ENCODE data around the gene EMSY. TPM values are rescaled to one million over a fixed set of nuclear protein-coding genes. Genes with fewer than 3 reads are reported as not detected.

Gene EMSY
- total RNA-seq, 1 experiment from 2014 or later: 46.2 TPM

GRCh38 chr11:76597533-76598425, 153.0 kb downstream of the EMSY start:
- no peaks in the 10 kb centered on the region for H3K27me3 ChIP-seq
- H3K4me3 ChIP-seq: no peak overlapping the region
- H3K9me3 ChIP-seq (replicated peaks): no peaks in the 10 kb centered on the region
- DNase-seq: no peak
- H3K36me3 ChIP-seq: no peaks in the 10 kb centered on the region
- H3K27ac ChIP-seq: no peak overlapping the region
- H3K4me1 ChIP-seq: peaks cover 15% of the 10 kb centered on the region

- peak; percentile 57 to 59 for DNase-seq
- Histone ChIP-seq H3K9me3 (replicated peaks) (no peaks in the 10 kb centered on the region), H3K36me3 (no peaks in the 10 kb centered on the region), H3K4me3 (no peak overlapping the region), H3K27ac (peak overlapping the region; percentile 75), H3K27me3 (no peaks in the 10 kb centered on the region), H3K4me1 (peaks cover 15% of the 10 kb centered on the region)
These were observed 153.6 kb downstream of the EMSY start for GRCh38 chr11:76598426-76598839.

DNA sequence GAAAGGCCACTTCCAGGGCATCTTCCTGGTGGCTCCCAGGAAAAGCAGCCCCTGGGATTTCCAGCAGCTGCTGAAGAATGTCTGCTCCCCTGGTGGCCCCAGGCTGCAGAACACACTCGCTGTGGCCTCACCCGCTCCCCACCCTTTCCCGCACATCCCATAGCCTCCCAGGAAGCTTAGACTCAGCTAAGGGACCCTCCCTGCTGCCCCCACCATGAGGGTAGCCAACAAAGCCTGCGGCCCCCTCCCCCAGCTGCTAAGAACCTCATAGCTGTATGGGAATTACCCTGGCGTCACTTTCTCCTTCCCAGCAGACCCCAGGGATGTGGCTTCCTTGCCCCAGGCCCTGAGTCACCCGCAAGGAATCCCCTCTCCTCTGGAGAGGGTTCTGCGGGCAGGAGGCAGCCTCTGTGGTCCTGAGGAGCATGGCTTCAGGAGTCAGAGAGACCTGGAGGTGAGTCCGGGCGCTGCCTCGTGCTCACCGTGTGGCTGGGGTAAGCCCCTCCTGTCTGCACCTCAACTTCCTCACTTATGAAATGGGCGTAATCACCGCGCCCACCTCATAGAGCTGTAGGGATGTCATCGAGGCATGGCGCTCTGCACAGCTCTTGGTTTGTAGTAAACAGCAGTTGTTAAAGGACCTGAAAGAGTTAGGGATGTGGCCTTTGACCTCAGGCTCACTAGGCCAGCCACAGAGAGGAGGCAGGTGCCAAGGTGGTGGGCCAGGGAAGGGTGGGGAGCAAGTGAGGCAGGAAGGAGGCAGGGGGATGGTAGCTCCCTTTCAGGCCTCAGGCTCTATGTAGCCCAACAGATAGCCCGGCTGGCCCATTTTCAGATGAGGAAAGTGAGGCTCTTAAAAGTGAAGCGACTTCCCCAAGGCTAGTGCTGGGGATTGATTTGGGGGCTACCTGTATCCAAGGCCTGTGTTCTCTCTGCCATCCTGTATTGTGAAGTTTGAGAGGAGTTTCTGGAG, 154.5 kb downstream of the EMSY start:
- Histone ChIP-seq H3K4me3 (peak overlapping the region; percentile 40), H3K9me3 (replicated peaks) (no peaks in the 10 kb centered on the region), H3K27ac (peak overlapping the region; percentile 75), H3K4me1 (peaks cover 16% of the 10 kb centered on the region), H3K36me3 (no peaks in the 10 kb centered on the region), H3K27me3 (no peaks in the 10 kb centered on the region)
- DNase-seq: peak; percentile 82 to 83

DNA sequence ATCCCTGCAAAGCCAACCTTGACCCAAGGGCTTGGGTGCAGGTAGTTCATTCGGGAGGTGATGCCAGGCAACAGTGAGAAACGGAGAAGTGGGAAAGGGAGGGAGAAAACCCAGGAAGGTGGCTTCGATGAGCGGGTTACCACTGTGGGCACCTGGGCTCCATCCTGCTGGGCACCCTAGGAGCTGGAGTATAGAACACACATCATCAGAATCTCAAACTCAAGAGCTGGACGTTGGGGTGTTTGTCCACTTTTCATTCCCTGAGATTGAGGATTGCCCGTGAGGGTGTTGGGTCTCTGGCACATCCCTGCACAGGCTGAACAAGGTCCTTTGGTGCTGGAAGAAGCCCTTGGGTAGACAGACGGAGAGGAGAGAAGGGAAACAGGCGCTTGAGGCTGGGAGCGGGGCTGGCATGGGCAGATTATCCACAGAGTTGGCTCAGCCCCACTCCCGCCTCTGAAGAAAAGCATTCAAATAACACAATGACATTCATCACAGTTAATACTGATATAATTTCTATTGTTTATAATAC, 155.4 kb downstream of the EMSY start:
- Histone ChIP-seq H3K27ac (no peak overlapping the region), H3K27me3 (no peaks in the 10 kb centered on the region), H3K9me3 (replicated peaks) (no peaks in the 10 kb centered on the region), H3K36me3 (no peaks in the 10 kb centered on the region), H3K4me1 (peaks cover 20% of the 10 kb centered on the region), H3K4me3 (no peak overlapping the region)
- no peak for DNase-seq

GRCh38 chr11:76601272-76601671, 156.5 kb downstream of the EMSY start:
- DNase-seq: no peak
- H3K9me3 ChIP-seq (replicated peaks): no peaks in the 10 kb centered on the region
- no peak overlapping the region for H3K4me3 ChIP-seq
- no peaks in the 10 kb centered on the region for H3K36me3 ChIP-seq
- H3K4me1 ChIP-seq: peaks cover 20% of the 10 kb centered on the region
- no peaks in the 10 kb centered on the region for H3K27me3 ChIP-seq
- H3K27ac ChIP-seq: no peak overlapping the region

DNA sequence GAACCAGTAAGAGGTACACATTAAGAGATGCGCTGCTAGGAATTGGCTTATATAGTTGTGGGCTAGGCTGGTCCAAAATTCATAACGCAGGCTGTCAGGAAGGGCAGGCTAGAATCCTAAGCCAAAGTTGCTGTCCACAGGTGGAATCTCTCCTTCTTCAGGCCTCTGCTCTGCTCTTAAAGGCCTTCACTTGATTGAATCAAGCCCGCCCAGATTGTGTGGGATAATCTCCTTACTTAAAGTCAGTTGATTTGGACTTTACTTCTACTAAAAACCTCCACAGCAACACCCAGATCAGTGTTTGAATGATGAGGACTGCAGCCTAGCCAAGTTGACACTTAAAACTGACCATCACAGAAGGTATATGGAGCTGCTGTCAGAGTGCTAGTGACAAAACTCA, 156.9 kb downstream of the EMSY start:
- no peak overlapping the region for H3K27ac ChIP-seq
- peaks cover 20% of the 10 kb centered on the region for H3K4me1 ChIP-seq
- H3K9me3 ChIP-seq (replicated peaks): no peaks in the 10 kb centered on the region
- DNase-seq: no peak
- H3K27me3 ChIP-seq: no peaks in the 10 kb centered on the region
- no peaks in the 10 kb centered on the region for H3K36me3 ChIP-seq
- H3K4me3 ChIP-seq: no peak overlapping the region

GRCh38 chr11:76602431-76602861, 157.6 kb downstream of the EMSY start:
- Histone ChIP-seq H3K27ac (no peak overlapping the region), H3K27me3 (no peaks in the 10 kb centered on the region)

More at GRCh38 chr11:76602431-76602861, 157.6 kb downstream of the EMSY start:
- Histone ChIP-seq H3K4me3 (no peak overlapping the region), H3K36me3 (no peaks in the 10 kb centered on the region), H3K4me1 (peaks cover 20% of the 10 kb centered on the region), H3K9me3 (replicated peaks) (no peaks in the 10 kb centered on the region)
- DNase-seq: no peak

Other genes starting within 250 kb of the EMSY start
- 26.8 and 27.5 TPM in 2 replicates for gene WNT11, start 238.5 kb upstream of the EMSY start, total RNA-seq (2014; rRNA removed; shearing (Covaris generic))
- 76.4 and 88.2 TPM in 2 replicates for gene THAP12, start 63.9 kb upstream of the EMSY start, total RNA-seq (2014; rRNA removed; shearing (Covaris generic))
- gene GVQW3, start 63.7 kb upstream of the EMSY start, total RNA-seq (2014; rRNA removed; shearing (Covaris generic)): 5.9 and 8.5 TPM in 2 replicates
- gene LRRC32, start 225.7 kb downstream of the EMSY start, total RNA-seq (2014; rRNA removed; shearing (Covaris generic)): 0.15 and 0.30 TPM in 2 replicates